ENCODE results near the gene SCG5.

DNA sequence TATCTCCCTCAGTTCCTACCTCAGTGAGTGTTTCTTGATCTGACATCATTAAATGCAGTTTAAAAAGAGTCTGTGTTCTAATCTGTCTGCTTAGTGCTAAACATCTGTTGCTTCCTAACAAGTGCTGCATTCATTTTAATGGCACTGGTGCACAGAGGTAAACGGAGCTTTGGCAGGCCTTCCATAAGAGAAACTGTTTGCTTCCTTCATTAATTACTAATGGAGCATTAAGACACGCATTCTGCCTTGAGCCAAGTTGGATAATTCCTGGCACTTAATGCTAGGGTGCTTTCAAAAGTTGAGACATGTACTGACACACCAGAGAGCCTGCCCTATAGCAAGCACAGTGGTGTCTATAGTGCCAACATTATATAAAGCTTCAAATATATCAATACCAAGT, 34.7 kb downstream of the SCG5 start:
- TF ChIP-seq GABPA (IDR thresholded peaks at IDR 0.05; ENCODE audit: low read depth) (no peak), EZH2phosphoT487 (IDR thresholded peaks at IDR 0.05; ENCODE audit: borderline replicate concordance, low read depth) (no peak), GATA2 (CRISPR knock-in tag; IDR thresholded peaks at IDR 0.05) (no peak), TAF1 (IDR thresholded peaks at IDR 0.05; ENCODE audit: borderline replicate concordance, low read depth, low read length) (no peak), EP300 (IDR thresholded peaks at IDR 0.05; ENCODE audit: borderline replicate concordance in 1 of 2, low read depth in 1 of 2, low read length in 1 of 2) (no peak), REST (IDR thresholded peaks at IDR 0.05; ENCODE audit: low read depth, low read length) (no peak), SIN3A (IDR thresholded peaks at IDR 0.05; ENCODE audit: borderline replicate concordance, low read depth, low read length) (no peak), TCF12 (IDR thresholded peaks at IDR 0.05) (no peak), POLR2AphosphoS5 (IDR thresholded peaks at IDR 0.05; ENCODE audit: low read depth, low read length) (no peak), CHD2 (IDR thresholded peaks at IDR 0.05; ENCODE audit: low read length, partially characterized antibody) (no peak)
- TF ChIP-seq, protein P1, sequence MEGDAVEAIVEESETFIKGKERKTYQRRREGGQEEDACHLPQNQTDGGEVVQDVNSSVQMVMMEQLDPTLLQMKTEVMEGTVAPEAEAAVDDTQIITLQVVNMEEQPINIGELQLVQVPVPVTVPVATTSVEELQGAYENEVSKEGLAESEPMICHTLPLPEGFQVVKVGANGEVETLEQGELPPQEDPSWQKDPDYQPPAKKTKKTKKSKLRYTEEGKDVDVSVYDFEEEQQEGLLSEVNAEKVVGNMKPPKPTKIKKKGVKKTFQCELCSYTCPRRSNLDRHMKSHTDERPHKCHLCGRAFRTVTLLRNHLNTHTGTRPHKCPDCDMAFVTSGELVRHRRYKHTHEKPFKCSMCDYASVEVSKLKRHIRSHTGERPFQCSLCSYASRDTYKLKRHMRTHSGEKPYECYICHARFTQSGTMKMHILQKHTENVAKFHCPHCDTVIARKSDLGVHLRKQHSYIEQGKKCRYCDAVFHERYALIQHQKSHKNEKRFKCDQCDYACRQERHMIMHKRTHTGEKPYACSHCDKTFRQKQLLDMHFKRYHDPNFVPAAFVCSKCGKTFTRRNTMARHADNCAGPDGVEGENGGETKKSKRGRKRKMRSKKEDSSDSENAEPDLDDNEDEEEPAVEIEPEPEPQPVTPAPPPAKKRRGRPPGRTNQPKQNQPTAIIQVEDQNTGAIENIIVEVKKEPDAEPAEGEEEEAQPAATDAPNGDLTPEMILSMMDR (IDR thresholded peaks at IDR 0.05), result no peak
- TF ChIP-seq, protein P2, sequence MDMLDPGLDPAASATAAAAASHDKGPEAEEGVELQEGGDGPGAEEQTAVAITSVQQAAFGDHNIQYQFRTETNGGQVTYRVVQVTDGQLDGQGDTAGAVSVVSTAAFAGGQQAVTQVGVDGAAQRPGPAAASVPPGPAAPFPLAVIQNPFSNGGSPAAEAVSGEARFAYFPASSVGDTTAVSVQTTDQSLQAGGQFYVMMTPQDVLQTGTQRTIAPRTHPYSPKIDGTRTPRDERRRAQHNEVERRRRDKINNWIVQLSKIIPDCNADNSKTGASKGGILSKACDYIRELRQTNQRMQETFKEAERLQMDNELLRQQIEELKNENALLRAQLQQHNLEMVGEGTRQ (IDR thresholded peaks at IDR 0.05; ENCODE audit: borderline replicate concordance, low read depth, low read length), result no peak

Measured in SK-N-SH (cell line).